Mesenchymal stem cell (in vitro differentiated cells and primary cell): Measurements from ENCODE around the gene MOSMO.

Experiments used
- DNase-seq: peaks from one replicate; pipeline ENCODE4 v3.0.0-alpha.2; 2013
- H2AFZ ChIP-seq: one replicate; pipeline ENCODE4 v1.6.1; 2013; ENCODE audit warnings: low read depth, mild to moderate bottlenecking, control low read depth, inconsistent platforms, low read length, moderate library complexity
- H2AK5ac ChIP-seq: 2 replicates; pipeline ENCODE4 v1.6.1; 2013; ENCODE audit warnings: low read length, moderate library complexity, mild to moderate bottlenecking, inconsistent platforms; ENCODE audit not compliant: severe bottlenecking
- H2BK120ac ChIP-seq: one replicate; pipeline ENCODE4 v1.6.1; 2013; ENCODE audit warnings: low read depth, mild to moderate bottlenecking, inconsistent platforms, low read length, moderate library complexity
- H2BK12ac ChIP-seq, 2 experiments: one replicate each; pipeline ENCODE4 v1.6.1; 2013; ENCODE audit warnings: inconsistent platforms in 2 of 2, low read length in 2 of 2, mild to moderate bottlenecking in 2 of 2, moderate library complexity in 2 of 2, control low read depth in 1 of 2
- H2BK15ac ChIP-seq: one replicate; pipeline ENCODE4 v1.6.1; 2013; ENCODE audit warnings: mild to moderate bottlenecking, low read depth, inconsistent platforms; ENCODE audit not compliant: poor library complexity, severe bottlenecking
- H2BK5ac ChIP-seq: 2 replicates; pipeline ENCODE4 v1.6.1; 2013; ENCODE audit warnings: low read depth, mild to moderate bottlenecking, low read length, control low read depth, inconsistent platforms; ENCODE audit not compliant: poor library complexity, severe bottlenecking
- H3K14ac ChIP-seq, 2 experiments: one replicate each; pipeline ENCODE4 v1.6.1; 2013; ENCODE audit warnings: inconsistent platforms in 2 of 2, low read length in 2 of 2, control low read depth in 1 of 2, mild to moderate bottlenecking in 1 of 2, moderate library complexity in 1 of 2
- H3K18ac ChIP-seq, 2 experiments: one replicate each; pipeline ENCODE4 v1.6.1; 2013; ENCODE audit warnings: inconsistent platforms in 2 of 2, low read length in 2 of 2, control low read depth in 1 of 2, low read depth in 1 of 2, mild to moderate bottlenecking in 1 of 2
- H3K23ac ChIP-seq, 2 experiments: one replicate each; pipeline ENCODE4 v1.6.1; 2013; ENCODE audit warnings: inconsistent platforms in 2 of 2, low read length in 2 of 2, mild to moderate bottlenecking in 2 of 2, moderate library complexity in 2 of 2, control low read depth in 1 of 2
- H3K27ac ChIP-seq: 2 replicates; pipeline ENCODE4 v1.5.1; 2013; ENCODE audit warnings: mild to moderate bottlenecking, moderate library complexity, low read length, control low read depth, inconsistent platforms; ENCODE audit not compliant: poor library complexity, severe bottlenecking
- H3K27me3 ChIP-seq, 2 experiments: 2 replicates each; pipeline versions ENCODE4 v1.6.1 to v1.7.0; 2013; ENCODE audit warnings: low read length in 2 of 2, mild to moderate bottlenecking in 2 of 2, moderate library complexity in 2 of 2, control low read depth in 1 of 2, inconsistent platforms in 1 of 2; ENCODE audit not compliant: control insufficient read depth in 1 of 2, insufficient read depth in 1 of 2
- H3K36me3 ChIP-seq, 2 experiments: 2 replicates each; pipeline versions ENCODE4 v1.6.1 to v1.7.0; 2013; ENCODE audit warnings: low read length in 2 of 2, control low read depth in 1 of 2, inconsistent platforms in 1 of 2, low read depth in 1 of 2, mild to moderate bottlenecking in 1 of 2; ENCODE audit not compliant: insufficient read depth in 2 of 2, control insufficient read depth in 1 of 2
- H3K4ac ChIP-seq, 2 experiments: one replicate each; pipeline ENCODE4 v1.6.1; 2013; ENCODE audit warnings: inconsistent platforms in 2 of 2, low read length in 2 of 2, mild to moderate bottlenecking in 2 of 2, moderate library complexity in 2 of 2, control low read depth in 1 of 2, low read depth in 1 of 2
- H3K4me1 ChIP-seq: 2 replicates; pipeline ENCODE4 v1.6.1; 2013; ENCODE audit warnings: low read depth, low read length, control low read depth; ENCODE audit not compliant: control insufficient read depth, insufficient read depth
- H3K4me2 ChIP-seq: 2 replicates; pipeline ENCODE4 v1.6.1; 2013; ENCODE audit warnings: low read length, mild to moderate bottlenecking, inconsistent platforms; ENCODE audit not compliant: poor library complexity, severe bottlenecking
- H3K4me3 ChIP-seq, 2 experiments: 2 replicates each; pipeline versions ENCODE4 v1.5.1 to v1.7.0; 2013; ENCODE audit warnings: low read length in 2 of 2, mild to moderate bottlenecking in 2 of 2, control low read depth in 1 of 2, low read depth in 1 of 2; ENCODE audit not compliant: insufficient read depth in 1 of 2
- H3K79me1 ChIP-seq: replicated peaks from 2 replicates; pipeline ENCODE4 v1.6.1; 2013; ENCODE audit warnings: mild to moderate bottlenecking, control low read depth, low read length, inconsistent platforms; ENCODE audit not compliant: poor library complexity, severe bottlenecking
- H3K9ac ChIP-seq: 2 replicates; pipeline ENCODE4 v1.7.0; 2013; ENCODE audit warnings: mild to moderate bottlenecking, low read length, moderate library complexity
- H3K9me3 ChIP-seq: 2 replicates; pipeline ENCODE4 v1.7.0; 2013; ENCODE audit warnings: mild to moderate bottlenecking, low read length; ENCODE audit not compliant: control insufficient read depth
- H4K8ac ChIP-seq: one replicate; pipeline ENCODE4 v1.6.1; 2013; ENCODE audit warnings: inconsistent platforms, mild to moderate bottlenecking, low read length, moderate library complexity
- H4K91ac ChIP-seq: one replicate; pipeline ENCODE4 v1.6.1; 2013; ENCODE audit warnings: mild to moderate bottlenecking, low read length, inconsistent platforms
- WGBS: methylation state at CpG from one replicate; pipeline ENCODE4 v1.1.7; 2013; ENCODE audit warnings: mixed read lengths; 5-methylcytosine and 5-hydroxymethylcytosine counted together

The MOSMO gene

GRCh38 chr16:22054847-22055590 is 47.1 kb downstream of the MOSMO start:
- H3K18ac ChIP-seq, result no peak overlapping the region
- no peak overlapping the region for H4K91ac ChIP-seq
- no peak overlapping the region for H3K14ac ChIP-seq
- WGBS, result 100% methylated on average over 5 of the region's 5 CpGs
- no peaks in the 10 kb centered on the region for H3K9me3 ChIP-seq
- peaks cover 0 to 11% of the 10 kb centered on the region in 2 experiments for H3K36me3 ChIP-seq
- H3K4ac ChIP-seq, result no peak overlapping the region
- peaks cover 20% of the 10 kb centered on the region for H3K79me1 ChIP-seq
- H3K4me1 ChIP-seq, result no peaks in the 10 kb centered on the region
- H3K27me3 ChIP-seq, result no peaks in the 10 kb centered on the region
- no peak overlapping the region for H3K27ac ChIP-seq
- H4K8ac ChIP-seq, result peak overlapping the region; percentile 27
- H3K9ac ChIP-seq, result no peak overlapping the region
- no peak for DNase-seq
- H3K4me3 ChIP-seq, result no peak overlapping the region
- H2AFZ ChIP-seq, result no peak overlapping the region
- H2BK15ac ChIP-seq, result no peak overlapping the region
- no peak overlapping the region for H2BK12ac ChIP-seq
- H3K23ac ChIP-seq, result no peak overlapping the region
- no peak overlapping the region for H3K4me2 ChIP-seq
- no peak overlapping the region for H2BK5ac ChIP-seq
- H2BK120ac ChIP-seq, result no peak overlapping the region
- H2AK5ac ChIP-seq, result no peak overlapping the region

- 62% methylated on average over 5 of the region's 5 CpGs for WGBS
- Histone ChIP-seq H3K4me3 (no peak overlapping the region), H2BK15ac (no peak overlapping the region), H3K4ac (no peak overlapping the region), H3K79me1 (peaks cover 23% of the 10 kb centered on the region), H3K9me3 (no peaks in the 10 kb centered on the region), H3K14ac (no peak overlapping the region), H2BK120ac (no peak overlapping the region), H4K8ac (no peak overlapping the region), H2AK5ac (no peak overlapping the region), H2BK12ac (no peak overlapping the region), H4K91ac (no peak overlapping the region), H3K4me1 (no peaks in the 10 kb centered on the region), H3K18ac (no peak overlapping the region), H3K9ac (no peak overlapping the region), H2BK5ac (no peak overlapping the region), H3K23ac (no peak overlapping the region), H3K27ac (no peak overlapping the region), H2AFZ (no peak overlapping the region), H3K36me3 (peaks cover 0 to 11% of the 10 kb centered on the region in 2 experiments), H3K4me2 (no peak overlapping the region), H3K27me3 (no peaks in the 10 kb centered on the region)
- DNase-seq, result peak; percentile 9
Observed at GRCh38 chr16:22055881-22056280, 48.0 kb downstream of the MOSMO start.

- Histone ChIP-seq H3K36me3 (no peaks in the 10 kb centered on the region), H3K4me1 (no peaks in the 10 kb centered on the region), H3K27me3 (no peaks in the 10 kb centered on the region), H3K4ac (no peak overlapping the region), H3K23ac (no peak overlapping the region), H2BK5ac (no peak overlapping the region), H4K8ac (no peak overlapping the region), H2BK12ac (no peak overlapping the region), H3K18ac (no peak overlapping the region), H3K14ac (no peak overlapping the region), H3K4me3 (no peak overlapping the region), H2AK5ac (no peak overlapping the region), H3K79me1 (peaks cover 22% of the 10 kb centered on the region), H3K4me2 (no peak overlapping the region), H3K9ac (no peak overlapping the region), H3K9me3 (peaks cover 12% of the 10 kb centered on the region), H2BK120ac (no peak overlapping the region), H2BK15ac (no peak overlapping the region), H2AFZ (no peak overlapping the region), H3K27ac (no peak overlapping the region), H4K91ac (no peak overlapping the region)
- no peak for DNase-seq
- no CpG with 5 or more reads among the region's 1 CpG for WGBS
Observed at GRCh38 chr16:22063888-22064467, 56.1 kb downstream of the MOSMO start.

- H3K4ac ChIP-seq, result no peak overlapping the region
- no peak overlapping the region for H3K14ac ChIP-seq
- H3K27me3 ChIP-seq, result no peaks in the 10 kb centered on the region
- H4K8ac ChIP-seq, result no peak overlapping the region
- no peak overlapping the region for H3K18ac ChIP-seq
- no peak overlapping the region for H3K4me3 ChIP-seq
- no peaks in the 10 kb centered on the region for H3K36me3 ChIP-seq
- no peak overlapping the region for H3K23ac ChIP-seq
- DNase-seq, result no peak
- no peak overlapping the region for H2AK5ac ChIP-seq
- no peak overlapping the region for H2BK120ac ChIP-seq
- WGBS, result no CpG with 5 or more reads among the region's 1 CpG
- H2BK15ac ChIP-seq, result no peak overlapping the region
- H2AFZ ChIP-seq, result no peak overlapping the region
- no peak overlapping the region for H3K9ac ChIP-seq
- H3K27ac ChIP-seq, result no peak overlapping the region
- H3K4me2 ChIP-seq, result no peak overlapping the region
- peaks cover 12% of the 10 kb centered on the region for H3K9me3 ChIP-seq
- no peak overlapping the region for H2BK5ac ChIP-seq
- H3K79me1 ChIP-seq, result peaks cover 21% of the 10 kb centered on the region
- H4K91ac ChIP-seq, result no peak overlapping the region
- no peak overlapping the region for H2BK12ac ChIP-seq
- H3K4me1 ChIP-seq, result no peaks in the 10 kb centered on the region
Observed at GRCh38 chr16:22065252-22065651, 57.3 kb downstream of the MOSMO start.
